ENCODE results near the gene PCDHB12. TPM values are rescaled to one million over a fixed set of nuclear protein-coding genes. Genes with fewer than 3 reads are reported as not detected.
"Not testable (repeated sequence)": the region's sequence is repeated elsewhere in the genome, so short reads cannot be mapped to it uniquely, and the experiment has no call there.

Gene PCDHB12
- total RNA-seq (2022) = 1.6 and 2.3 TPM in 2 replicates
- Bru-seq, nascent RNA = percentile 48 among the genes with signal in this experiment
- BruChase-seq, experiment 1, labeled RNA remaining after a 6-hour chase = percentile 83 among the genes with signal in this experiment
- BruChase-seq, experiment 2, labeled RNA remaining after a 2-hour chase = percentile 64 among the genes with signal in this experiment
- long read RNA-seq, partial matches to known transcripts = 0 of 1 reads
- long read RNA-seq, other reads (novel, unspliced or antisense) = 0 of 1 reads

- Mint-ChIP-seq H3K36me3 (ENCODE audit: insufficient read depth, unreplicated experiment) (no peaks in the 10 kb centered on the region), H3K27ac (ENCODE audit: low read depth, unreplicated experiment) (no peak within 1 kb of the TSS), H3K4me1 (ENCODE audit: insufficient read depth, unreplicated experiment) (no peaks in the 10 kb centered on the region), H3K27me3 (ENCODE audit: insufficient read depth, unreplicated experiment) (no peaks in the 10 kb centered on the region), H3K9me3 (ENCODE audit: unreplicated experiment) (peaks cover 13% of the 10 kb centered on the region), H3K4me3 (ENCODE audit: unreplicated experiment) (peak within 1 kb of the TSS; percentile 72)
- intact Hi-C loops (cut with micrococcal nuclease) = no loop called here
- peak; percentile 60 for DNase-seq (ENCODE audit: unreplicated experiment)
- POLR2A ChIA-PET = interaction anchor here (0.6 to 1.2 kb wide), 4 partner anchors 11 to 456 kb away, joined by 3 to 4 read pairs (median 4); partner anchors contain the start of gene TAF7
- CTCF ChIA-PET = interaction anchor here (0.5 to 2.5 kb wide), 12 partner anchors 9 to 359 kb away, joined by 3 to 22 read pairs (median 3); partner anchors contain the start of genes PCDHB11, PCDHB14, PCDHGB3 and TAF7
- BruUV-seq (replicated peaks) = no TSS peak
- peak; percentile 38 for TF ChIP-seq CTCF (IDR thresholded peaks at IDR 0.05; ENCODE audit: unreplicated experiment)
Measured at GRCh38 chr5:141208478-141208877, at the start of gene PCDHB12. TSS of gene PCDHB12 (plus strand) at chr5:141208719. CDS start at chr5:141208908, 189 bp downstream.

GRCh38 chr5:141172381-141173204 lies 35.9 kb upstream of the PCDHB12 start, which contains the start of gene PCDHB7:
TSS of gene PCDHB7 (plus strand) at chr5:141172644. CDS start at chr5:141172836, 192 bp downstream.
- TF ChIP-seq CTCF (IDR thresholded peaks at IDR 0.05; ENCODE audit: unreplicated experiment) = peak; percentile 59
- ChIA-PET CTCF (interaction anchor here (1.0 to 1.3 kb wide), 3 partner anchors 11 to 30 kb away, joined by 3 to 4 read pairs (median 4); partner anchors contain the start of gene PCDHB10), POLR2A (no interaction called here)
- H3K4me3 Mint-ChIP-seq (ENCODE audit: unreplicated experiment) = peak within 1 kb of the TSS; percentile 51
- BruUV-seq (replicated peaks) = no TSS peak
- peak; percentile 68 for DNase-seq (ENCODE audit: unreplicated experiment)
- intact Hi-C loops (cut with micrococcal nuclease) = no loop called here
- no peaks in the 10 kb centered on the region for H3K4me1 Mint-ChIP-seq (ENCODE audit: insufficient read depth, unreplicated experiment)
- no peaks in the 10 kb centered on the region for H3K27me3 Mint-ChIP-seq (ENCODE audit: insufficient read depth, unreplicated experiment)
- no peaks in the 10 kb centered on the region for H3K36me3 Mint-ChIP-seq (ENCODE audit: insufficient read depth, unreplicated experiment)
- peaks cover 24% of the 10 kb centered on the region for H3K9me3 Mint-ChIP-seq (ENCODE audit: unreplicated experiment)
- H3K27ac Mint-ChIP-seq (ENCODE audit: low read depth, unreplicated experiment) = peak within 1 kb of the TSS; percentile 7

GRCh38 chr5:141174291-141175104 lies 34.0 kb upstream of the PCDHB12 start:
- H3K9me3 Mint-ChIP-seq (ENCODE audit: unreplicated experiment) = peaks cover 19% of the 10 kb centered on the region
- H3K4me3 Mint-ChIP-seq (ENCODE audit: unreplicated experiment); intact Hi-C loops (cut with micrococcal nuclease); H3K27me3 Mint-ChIP-seq (ENCODE audit: insufficient read depth, unreplicated experiment); POLR2A ChIA-PET; H3K27ac Mint-ChIP-seq (ENCODE audit: low read depth, unreplicated experiment); H3K36me3 Mint-ChIP-seq (ENCODE audit: insufficient read depth, unreplicated experiment); DNase-seq (ENCODE audit: unreplicated experiment); H3K4me1 Mint-ChIP-seq (ENCODE audit: insufficient read depth, unreplicated experiment); BruUV-seq (replicated peaks); CTCF ChIA-PET: not testable (repeated sequence)

- no peaks in the 10 kb centered on the region for H3K36me3 Mint-ChIP-seq (ENCODE audit: insufficient read depth, unreplicated experiment)
- H3K9me3 Mint-ChIP-seq (ENCODE audit: unreplicated experiment) = peaks cover 13% of the 10 kb centered on the region
- DNase-seq (ENCODE audit: unreplicated experiment) = no peak
- POLR2A ChIA-PET = no interaction called here
- H3K27ac Mint-ChIP-seq (ENCODE audit: low read depth, unreplicated experiment) = no peak overlapping the region
- no peaks in the 10 kb centered on the region for H3K27me3 Mint-ChIP-seq (ENCODE audit: insufficient read depth, unreplicated experiment)
- H3K4me1 Mint-ChIP-seq (ENCODE audit: insufficient read depth, unreplicated experiment) = no peaks in the 10 kb centered on the region
- no peak for TF ChIP-seq CTCF (IDR thresholded peaks at IDR 0.05; ENCODE audit: unreplicated experiment)
- no TSS peak for BruUV-seq (replicated peaks)
- no peak overlapping the region for H3K4me3 Mint-ChIP-seq (ENCODE audit: unreplicated experiment)
- CTCF ChIA-PET = no interaction called here
- intact Hi-C loops (cut with micrococcal nuclease) = no loop called here
Measured at GRCh38 chr5:141175933-141176332, 32.6 kb upstream of the PCDHB12 start.

GRCh38 chr5:141177577-141178191 lies 30.8 kb upstream of the PCDHB12 start, which contains the start of gene PCDHB8:
TSS of gene PCDHB8 (plus strand) at chr5:141177790. CDS start at chr5:141178035, 245 bp downstream.
- H3K27ac Mint-ChIP-seq (ENCODE audit: low read depth, unreplicated experiment); BruUV-seq (replicated peaks); DNase-seq (ENCODE audit: unreplicated experiment); intact Hi-C loops (cut with micrococcal nuclease); H3K4me1 Mint-ChIP-seq (ENCODE audit: insufficient read depth, unreplicated experiment); H3K27me3 Mint-ChIP-seq (ENCODE audit: insufficient read depth, unreplicated experiment); H3K36me3 Mint-ChIP-seq (ENCODE audit: insufficient read depth, unreplicated experiment); POLR2A ChIA-PET; H3K4me3 Mint-ChIP-seq (ENCODE audit: unreplicated experiment): not testable (repeated sequence)
- CTCF ChIA-PET = interaction anchor here (0.6 to 1.8 kb wide), 4 partner anchors 10 to 539 kb away, joined by 3 to 6 read pairs (median 4); partner anchors contain the start of genes PCDHB9, PCDHGA10 and TMCO6
- peaks cover 14% of the 10 kb centered on the region for H3K9me3 Mint-ChIP-seq (ENCODE audit: unreplicated experiment)

- H3K4me3 Mint-ChIP-seq (ENCODE audit: unreplicated experiment); POLR2A ChIA-PET; BruUV-seq (replicated peaks); DNase-seq (ENCODE audit: unreplicated experiment); H3K9me3 Mint-ChIP-seq (ENCODE audit: unreplicated experiment); H3K36me3 Mint-ChIP-seq (ENCODE audit: insufficient read depth, unreplicated experiment); H3K4me1 Mint-ChIP-seq (ENCODE audit: insufficient read depth, unreplicated experiment); H3K27ac Mint-ChIP-seq (ENCODE audit: low read depth, unreplicated experiment); CTCF ChIA-PET; intact Hi-C loops (cut with micrococcal nuclease); H3K27me3 Mint-ChIP-seq (ENCODE audit: insufficient read depth, unreplicated experiment): not testable (repeated sequence)
Measured at GRCh38 chr5:141179371-141179770, 29.1 kb upstream of the PCDHB12 start.

Measured in MCF 10A (cell line).